OCI-M2 (cell line): ENCODE data around the gene SEC14L1.

Source experiments
- DNase-seq: peaks from one replicate; lab custom pipeline; 2025; ENCODE audit not compliant: unreplicated experiment; lab: John Stamatoyannopoulos, UW

The SEC14L1 gene

GRCh38 chr17:77160875-77161530 is 20.2 kb downstream of the SEC14L1 start:
- no peak for DNase-seq

- DNase-seq, result no peak
Measured at GRCh38 chr17:77161953-77162352, 21.2 kb downstream of the SEC14L1 start.

- DNase-seq, result no peak
Measured at GRCh38 chr17:77163001-77163400, 22.2 kb downstream of the SEC14L1 start.

- no peak for DNase-seq
Measured at GRCh38 chr17:77163511-77164280, 22.9 kb downstream of the SEC14L1 start.

GRCh38 chr17:77164483-77165091 is 23.8 kb downstream of the SEC14L1 start:
- peak; percentile 25 for DNase-seq

GRCh38 chr17:77165577-77165976 is 24.8 kb downstream of the SEC14L1 start:
- no peak for DNase-seq

GRCh38 chr17:77167472-77168306 is 26.9 kb downstream of the SEC14L1 start:
- no peak for DNase-seq

GRCh38 chr17:77173104-77173503 is 32.3 kb downstream of the SEC14L1 start:
- DNase-seq, result no peak

GRCh38 chr17:77174928-77175661 is 34.3 kb downstream of the SEC14L1 start:
- no peak for DNase-seq

GRCh38 chr17:77177002-77177741 is 36.4 kb downstream of the SEC14L1 start:
- DNase-seq, result no peak

GRCh38 chr17:77178050-77178449 is 37.3 kb downstream of the SEC14L1 start:
- no peak for DNase-seq

- DNase-seq, result no peak
Measured at GRCh38 chr17:77178563-77178962, 37.8 kb downstream of the SEC14L1 start.

GRCh38 chr17:77180503-77181357 is 40.0 kb downstream of the SEC14L1 start:
- no peak for DNase-seq

- DNase-seq, result no peak
Measured at GRCh38 chr17:77182205-77183172, 41.7 kb downstream of the SEC14L1 start.

GRCh38 chr17:77184474-77184873 is 43.7 kb downstream of the SEC14L1 start:
- DNase-seq, result no peak

GRCh38 chr17:77185137-77185536 is 44.4 kb downstream of the SEC14L1 start:
- DNase-seq, result no peak

- DNase-seq, result no peak
Measured at GRCh38 chr17:77186141-77186604, 45.4 kb downstream of the SEC14L1 start.
